Measurements from ENCODE around the gene HOXB8. TPM values are rescaled to one million over a fixed set of nuclear protein-coding genes. Genes with fewer than 3 reads are reported as not detected.
A peak's percentile ranks its signal among the peaks of the same experiment; 100 is the strongest.

The HOXB8 gene
- total RNA-seq, 1 donor from 2014 or later = not detected

GRCh38 chr17:48636177-48637018 is 21.3 kb upstream of the HOXB8 start:
- no peak overlapping the region for H3K27ac ChIP-seq
- TF ChIP-seq CTCF (IDR thresholded peaks at IDR 0.05) (peak; percentile 71), EZH2phosphoT487 (IDR thresholded peaks at IDR 0.05) (peak; percentile 71), EZH2 (IDR thresholded peaks at IDR 0.05) (peak; percentile 76)
- no peak overlapping the region for H3K27ac Mint-ChIP-seq
- peaks cover 18% of the 10 kb centered on the region for H3K9me3 Mint-ChIP-seq
- peaks cover 2% of the 10 kb centered on the region for H3K4me1 Mint-ChIP-seq
- H3K4me2 ChIP-seq = no peak overlapping the region
- peaks cover 70% of the 10 kb centered on the region for H4K20me1 ChIP-seq (ENCODE audit: low read depth)
- H3K4me1 ChIP-seq = no peaks in the 10 kb centered on the region
- no peaks in the 10 kb centered on the region for H3F3A ChIP-seq (ENCODE audit: low read depth)
- H3K27me3 Mint-ChIP-seq (ENCODE audit: insufficient read depth, low read depth) = peaks cover 94% of the 10 kb centered on the region
- no peaks in the 10 kb centered on the region for H3K36me3 Mint-ChIP-seq
- H3K4me3 Mint-ChIP-seq = peak overlapping the region; percentile 65
- no peaks in the 10 kb centered on the region for H3K79me2 ChIP-seq (ENCODE audit: low read depth)
- no peak overlapping the region for H3K4me3 ChIP-seq
- peak; percentile 97 for DNase-seq (ENCODE audit: low spot score)
- H3K9ac ChIP-seq = no peak overlapping the region
- no peak overlapping the region for H2AFZ ChIP-seq (replicated peaks)
- H3K27me3 ChIP-seq = peaks cover 100% of the 10 kb centered on the region
- H3K36me3 ChIP-seq = no peaks in the 10 kb centered on the region
- H3K9me3 ChIP-seq (ENCODE audit: low read depth) = no peaks in the 10 kb centered on the region

GRCh38 chr17:48634493-48635208 is 19.6 kb upstream of the HOXB8 start:
- no peak overlapping the region for H2AFZ ChIP-seq (replicated peaks)
- no peaks in the 10 kb centered on the region for H3K4me1 ChIP-seq
- H3K9me3 Mint-ChIP-seq = peaks cover 15% of the 10 kb centered on the region
- H3K4me3 ChIP-seq = no peak overlapping the region
- no peaks in the 10 kb centered on the region for H3K9me3 ChIP-seq (ENCODE audit: low read depth)
- H3K4me3 Mint-ChIP-seq = no peak overlapping the region
- no peak overlapping the region for H3K27ac ChIP-seq
- no peaks in the 10 kb centered on the region for H3K79me2 ChIP-seq (ENCODE audit: low read depth)
- no peak overlapping the region for H3K9ac ChIP-seq
- H3F3A ChIP-seq (ENCODE audit: low read depth) = no peaks in the 10 kb centered on the region
- peaks cover 72% of the 10 kb centered on the region for H4K20me1 ChIP-seq (ENCODE audit: low read depth)
- TF ChIP-seq CTCF (IDR thresholded peaks at IDR 0.05) = no peak
- peaks cover 100% of the 10 kb centered on the region for H3K27me3 ChIP-seq
- H3K4me1 Mint-ChIP-seq = peaks cover 2% of the 10 kb centered on the region
- H3K36me3 ChIP-seq = no peaks in the 10 kb centered on the region
- no peak overlapping the region for H3K4me2 ChIP-seq
- H3K27ac Mint-ChIP-seq = no peak overlapping the region
- no peaks in the 10 kb centered on the region for H3K36me3 Mint-ChIP-seq
- peak; percentile 1 for DNase-seq (ENCODE audit: low spot score)
- peaks cover 95% of the 10 kb centered on the region for H3K27me3 Mint-ChIP-seq (ENCODE audit: insufficient read depth, low read depth)

GRCh38 chr17:48633266-48633677 is 18.2 kb upstream of the HOXB8 start:
- Histone ChIP-seq H3K4me3 (no peak overlapping the region), H3K4me2 (no peak overlapping the region), H3K4me1 (no peaks in the 10 kb centered on the region), H3F3A (ENCODE audit: low read depth) (no peaks in the 10 kb centered on the region), H2AFZ (replicated peaks) (no peak overlapping the region), H3K79me2 (ENCODE audit: low read depth) (no peaks in the 10 kb centered on the region), H3K36me3 (no peaks in the 10 kb centered on the region), H3K27me3 (peaks cover 100% of the 10 kb centered on the region), H3K9ac (no peak overlapping the region), H3K9me3 (ENCODE audit: low read depth) (no peaks in the 10 kb centered on the region), H4K20me1 (ENCODE audit: low read depth) (peaks cover 81% of the 10 kb centered on the region), H3K27ac (no peak overlapping the region)
- DNase-seq (ENCODE audit: low spot score) = no peak
- peak; percentile 96 for TF ChIP-seq EZH2 (IDR thresholded peaks at IDR 0.05)
- peak; percentile 98 for TF ChIP-seq EZH2phosphoT487 (IDR thresholded peaks at IDR 0.05)
- no peak for TF ChIP-seq CTCF (IDR thresholded peaks at IDR 0.05)
- Mint-ChIP-seq H3K4me1 (peaks cover 2% of the 10 kb centered on the region), H3K4me3 (no peak overlapping the region), H3K27ac (no peak overlapping the region), H3K36me3 (no peaks in the 10 kb centered on the region), H3K9me3 (peaks cover 15% of the 10 kb centered on the region), H3K27me3 (ENCODE audit: insufficient read depth, low read depth) (peaks cover 96% of the 10 kb centered on the region)
